Fibroblast of the aortic adventitia (primary cell): ENCODE data around the gene NPAS1. TPM values are rescaled to one million over a fixed set of nuclear protein-coding genes. Genes with fewer than 3 reads are reported as not detected.
A peak's percentile ranks its signal among the peaks of the same experiment; 100 is the strongest.

Experiments
- DNase-seq: peaks from one replicate; pipeline ENCODE4 v3.0.0-alpha.2; 2010; ENCODE audit warnings: low read depth
- H3K4me3 ChIP-seq: 2 replicates; pipeline ENCODE4 v1.5.1; 2011; ENCODE audit warnings: low read depth, mild to moderate bottlenecking, control low read depth, low read length, moderate library complexity
- CTCF ChIP-seq: IDR thresholded peaks from 2 replicates; pipeline ENCODE4 v1.5.1; 2011; ENCODE audit warnings: mild to moderate bottlenecking, low read length, control low read depth, inconsistent platforms; ENCODE audit not compliant: insufficient read depth
- total RNA-seq: library from RNA; depleted of rRNA; stranded (reverse); fragments of >200 nt; gene quantifications from 2 replicates; pipeline ENCODE4 v1.2.3, GENCODE V29; 2012; ENCODE audit warnings: low replicate concordance

Gene NPAS1
- total RNA-seq, 1 donor = 2.1 TPM

DNA sequence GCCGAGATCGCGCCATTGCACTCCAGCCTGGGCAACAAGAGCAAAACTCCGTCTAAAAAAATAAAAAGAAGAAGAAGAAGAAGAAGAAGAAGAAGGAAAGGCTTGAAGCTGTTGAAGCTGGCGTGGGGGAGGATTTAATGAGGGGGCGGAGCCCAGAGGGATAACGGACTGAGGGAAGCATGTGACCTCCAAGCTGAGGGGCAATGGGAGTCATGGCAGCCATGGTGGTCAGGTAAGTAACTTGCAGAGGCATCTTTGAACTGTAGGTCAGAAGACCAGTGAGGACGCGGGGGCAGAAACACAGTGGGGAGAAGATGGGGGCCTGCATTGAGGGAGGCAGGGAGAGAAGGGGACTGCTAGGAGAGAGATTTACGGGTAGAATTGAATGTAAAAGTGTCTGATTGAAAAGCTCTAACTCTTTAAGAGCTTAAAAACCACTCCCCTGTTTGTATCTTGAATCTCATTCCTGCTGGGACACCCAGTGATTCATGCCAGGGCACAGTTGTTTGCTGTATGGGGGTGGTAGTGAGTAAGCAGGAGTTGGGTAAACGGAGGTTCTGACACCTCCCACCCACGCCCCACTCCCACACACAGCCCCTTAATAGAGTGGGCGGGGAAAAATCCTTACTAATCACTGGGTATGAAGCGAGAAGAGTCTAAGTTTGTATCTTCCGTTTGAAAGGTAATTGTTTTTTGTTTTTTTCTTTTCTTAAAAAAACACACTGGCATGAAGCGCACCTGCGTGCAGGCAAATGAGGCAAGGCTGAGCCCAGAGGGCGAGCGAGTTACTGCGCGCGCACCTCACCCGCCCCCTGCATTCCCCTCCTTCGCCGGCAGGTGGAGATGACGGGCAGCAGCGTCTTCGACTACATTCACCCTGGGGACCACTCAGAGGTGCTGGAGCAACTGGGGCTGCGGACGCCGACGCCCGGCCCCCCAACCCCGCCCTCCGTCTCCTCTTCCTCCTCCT, 15.8 kb downstream of the NPAS1 start:
- DNase-seq = peak; percentile 75
- H3K4me3 ChIP-seq = peak overlapping the region; percentile 59
- TF ChIP-seq CTCF = peak; percentile 97

DNA sequence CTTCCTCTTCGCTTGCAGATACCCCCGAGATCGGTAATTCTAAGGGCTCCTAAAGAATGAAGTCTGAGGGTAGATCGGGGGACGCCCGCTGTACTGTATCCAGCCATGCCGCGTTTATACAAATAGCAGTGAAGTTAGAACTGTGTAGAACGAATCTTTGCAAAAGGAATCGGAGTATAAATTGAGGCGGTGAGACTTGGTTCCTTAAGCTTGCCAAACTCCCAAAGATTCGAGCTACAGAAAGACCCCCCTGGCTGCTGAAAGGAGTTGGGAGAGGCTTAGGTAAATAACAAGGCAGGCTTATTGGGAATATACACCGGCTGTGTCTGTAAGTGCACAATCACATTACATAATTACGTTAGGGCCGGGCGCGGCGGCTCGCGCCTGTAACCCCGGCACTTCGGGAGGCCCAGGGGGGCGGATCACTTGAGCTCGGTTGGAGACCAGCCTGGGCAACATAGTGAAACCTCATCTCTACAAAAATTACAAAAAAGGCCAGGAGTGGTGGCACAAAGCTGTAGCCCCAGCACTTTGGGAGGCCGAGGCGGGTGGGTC, 16.5 kb downstream of the NPAS1 start:
- no peak for DNase-seq
- TF ChIP-seq CTCF = no peak
- H3K4me3 ChIP-seq = peak overlapping the region; percentile 59

GRCh38 chr19:47037766-47038165, 18.1 kb downstream of the NPAS1 start:
- TF ChIP-seq CTCF = no peak
- no peak for DNase-seq
- H3K4me3 ChIP-seq = no peak overlapping the region

DNA sequence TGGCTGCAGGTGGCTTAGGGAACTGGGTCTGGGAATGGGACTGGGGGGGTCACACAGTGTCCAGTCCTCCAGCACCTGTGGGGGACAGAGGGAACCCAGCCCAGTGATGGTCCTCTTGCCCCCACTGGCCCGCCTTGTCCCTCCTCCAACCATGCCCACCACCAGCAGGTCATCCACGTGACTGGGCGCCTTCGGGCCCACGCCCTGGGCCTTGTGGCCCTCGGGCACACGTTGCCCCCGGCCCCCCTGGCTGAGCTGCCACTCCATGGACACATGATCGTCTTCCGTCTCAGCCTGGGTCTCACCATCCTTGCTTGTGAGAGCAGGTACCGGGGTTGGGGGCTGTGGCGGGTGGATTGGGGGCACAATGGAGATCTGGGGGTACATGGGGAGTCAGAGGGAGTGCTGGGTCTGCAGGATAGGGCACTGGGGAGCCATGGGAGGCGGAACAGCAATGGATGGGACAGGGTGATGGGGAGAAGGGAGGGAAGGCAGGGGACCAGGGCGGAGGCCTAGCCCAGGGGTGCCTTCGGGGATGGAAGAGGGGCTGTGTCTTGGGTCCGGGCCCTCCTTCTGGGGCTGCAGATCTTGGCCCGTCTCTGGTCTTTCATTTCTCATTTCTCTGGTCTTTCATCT, 19.7 kb downstream of the NPAS1 start:
- no peak for DNase-seq
- no peak for TF ChIP-seq CTCF

DNA sequence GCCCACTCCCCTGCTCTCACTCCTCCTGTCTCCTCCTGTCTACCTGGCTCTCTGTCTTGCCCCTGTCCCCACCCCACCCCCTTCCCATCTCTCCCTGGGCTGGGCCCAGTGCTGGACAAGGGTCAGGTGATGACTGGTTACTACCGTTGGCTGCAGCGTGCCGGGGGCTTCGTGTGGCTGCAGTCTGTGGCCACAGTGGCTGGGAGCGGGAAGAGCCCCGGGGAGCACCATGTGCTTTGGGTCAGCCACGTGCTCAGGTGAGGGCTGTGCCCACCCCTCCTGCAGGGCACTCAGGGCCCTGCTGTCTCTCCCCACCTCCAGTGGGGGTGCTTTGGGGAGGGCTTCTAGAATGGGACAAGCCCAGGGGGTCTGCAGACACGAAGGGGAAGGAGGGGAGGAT, 21.2 kb downstream of the NPAS1 start:
- TF ChIP-seq CTCF = no peak
- no peak for DNase-seq
- no peak overlapping the region for H3K4me3 ChIP-seq

More for the DNA sequence above, 19.7 kb downstream of the NPAS1 start:
- H3K4me3 ChIP-seq = no peak overlapping the region

DNA sequence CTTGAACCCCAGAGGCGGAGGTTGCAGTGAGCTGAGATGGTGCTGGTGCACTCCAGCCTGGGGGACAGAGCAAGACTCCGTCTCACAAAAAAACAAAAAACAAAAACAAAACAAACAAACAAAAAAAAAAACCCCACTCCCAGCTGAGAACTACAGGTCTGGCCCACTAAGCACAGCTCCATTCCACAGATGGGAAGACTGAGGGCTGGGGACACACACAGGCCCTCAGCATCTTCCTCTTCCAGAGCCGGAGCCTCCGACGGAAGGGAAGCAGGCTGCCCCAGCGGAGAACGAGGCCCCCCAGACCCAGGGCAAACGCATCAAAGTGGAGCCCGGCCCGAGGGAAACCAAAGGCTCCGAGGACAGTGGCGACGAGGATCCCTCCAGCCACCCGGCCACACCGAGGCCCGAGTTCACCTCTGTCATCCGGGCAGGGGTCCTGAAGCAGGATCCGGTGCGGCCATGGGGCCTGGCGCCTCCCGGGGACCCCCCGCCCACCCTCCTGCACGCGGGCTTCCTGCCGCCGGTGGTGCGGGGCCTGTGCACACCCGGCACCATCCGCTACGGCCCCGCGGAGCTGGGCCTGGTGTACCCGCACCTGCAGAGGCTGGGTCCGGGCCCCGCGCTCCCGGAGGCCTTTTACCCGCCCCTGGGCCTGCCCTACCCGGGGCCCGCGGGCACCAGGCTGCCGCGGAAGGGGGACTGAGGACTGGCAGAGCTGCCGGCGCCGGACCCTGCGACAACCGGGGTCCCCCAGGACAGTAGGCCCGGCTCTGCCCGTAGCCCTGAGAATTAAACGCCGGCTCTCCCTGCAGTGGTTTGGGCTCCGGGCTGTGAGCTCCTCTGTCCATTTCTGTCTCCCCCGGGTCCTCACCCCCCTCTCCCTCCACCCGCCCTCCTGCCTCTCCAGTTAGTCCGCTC, 25.6 kb downstream of the NPAS1 start:
- no peak overlapping the region for H3K4me3 ChIP-seq
- no peak for DNase-seq
- no peak for TF ChIP-seq CTCF
